Sigmoid colon (tissue), 4 donors: ENCODE measurements around the gene MID1.

Source experiments
- EP300 ChIP-seq, 4 donors: sonication (generic); formaldehyde crosslinking; IDR thresholded peaks; one replicate each; pipeline ENCODE4 v1.6.1; 2017; ENCODE audit warnings: antibody characterized with exemption in 4 of 4
- TF ChIP-seq, protein P1 (sequence below), 4 experiments: fragments of 450-650 bp in 3 of 4; fragments of 200-600 bp in 1 of 4; IDR thresholded peaks; one replicate each; pipeline ENCODE4 v1.5.1; 2016 to 2019; ENCODE audit warnings: antibody characterized with exemption in 4 of 4, mild to moderate bottlenecking in 3 of 4, moderate library complexity in 2 of 4

DNA sequence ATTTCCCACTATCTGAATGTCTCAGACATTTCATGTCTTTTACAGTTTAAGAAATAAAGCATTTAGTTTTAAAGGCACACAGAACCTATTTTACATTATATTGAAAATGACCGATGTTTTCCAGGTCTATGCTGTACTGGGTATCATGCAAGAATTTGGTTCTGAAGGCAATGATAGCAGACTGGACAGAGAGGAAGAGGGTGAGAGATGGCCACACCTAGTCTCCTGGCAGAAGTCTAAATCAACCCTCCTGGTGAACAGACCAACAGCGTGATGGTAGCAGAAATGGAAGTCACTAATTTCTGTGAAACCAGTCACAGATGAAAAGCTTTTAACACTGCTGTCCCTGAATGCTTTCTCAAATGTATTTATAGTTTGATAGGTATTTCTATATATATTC is 41.9 kb downstream of the MID1 start:
- TF ChIP-seq, protein P1, sequence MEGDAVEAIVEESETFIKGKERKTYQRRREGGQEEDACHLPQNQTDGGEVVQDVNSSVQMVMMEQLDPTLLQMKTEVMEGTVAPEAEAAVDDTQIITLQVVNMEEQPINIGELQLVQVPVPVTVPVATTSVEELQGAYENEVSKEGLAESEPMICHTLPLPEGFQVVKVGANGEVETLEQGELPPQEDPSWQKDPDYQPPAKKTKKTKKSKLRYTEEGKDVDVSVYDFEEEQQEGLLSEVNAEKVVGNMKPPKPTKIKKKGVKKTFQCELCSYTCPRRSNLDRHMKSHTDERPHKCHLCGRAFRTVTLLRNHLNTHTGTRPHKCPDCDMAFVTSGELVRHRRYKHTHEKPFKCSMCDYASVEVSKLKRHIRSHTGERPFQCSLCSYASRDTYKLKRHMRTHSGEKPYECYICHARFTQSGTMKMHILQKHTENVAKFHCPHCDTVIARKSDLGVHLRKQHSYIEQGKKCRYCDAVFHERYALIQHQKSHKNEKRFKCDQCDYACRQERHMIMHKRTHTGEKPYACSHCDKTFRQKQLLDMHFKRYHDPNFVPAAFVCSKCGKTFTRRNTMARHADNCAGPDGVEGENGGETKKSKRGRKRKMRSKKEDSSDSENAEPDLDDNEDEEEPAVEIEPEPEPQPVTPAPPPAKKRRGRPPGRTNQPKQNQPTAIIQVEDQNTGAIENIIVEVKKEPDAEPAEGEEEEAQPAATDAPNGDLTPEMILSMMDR (IDR thresholded peaks at IDR 0.05): no peak
- TF ChIP-seq EP300 (IDR thresholded peaks at IDR 0.05): no peak
